HG02981 (cell line): ENCODE measurements around the gene TTC28.
"Not testable (repeated sequence)": the region's sequence is repeated elsewhere in the genome, so short reads cannot be mapped to it uniquely, and the experiment has no call there.

ENCODE experiments used
- ATAC-seq: cut with Tn5 transposase; IDR thresholded peaks from one replicate; pipeline ENCODE4 v1.9.1; 2021; ENCODE audit warnings: mild to moderate bottlenecking, moderate library complexity; ENCODE audit not compliant: unreplicated experiment

Gene TTC28

GRCh38 chr22:28607795-28608194 is 71.8 kb downstream of the TTC28 start:
- ATAC-seq = no peak

DNA sequence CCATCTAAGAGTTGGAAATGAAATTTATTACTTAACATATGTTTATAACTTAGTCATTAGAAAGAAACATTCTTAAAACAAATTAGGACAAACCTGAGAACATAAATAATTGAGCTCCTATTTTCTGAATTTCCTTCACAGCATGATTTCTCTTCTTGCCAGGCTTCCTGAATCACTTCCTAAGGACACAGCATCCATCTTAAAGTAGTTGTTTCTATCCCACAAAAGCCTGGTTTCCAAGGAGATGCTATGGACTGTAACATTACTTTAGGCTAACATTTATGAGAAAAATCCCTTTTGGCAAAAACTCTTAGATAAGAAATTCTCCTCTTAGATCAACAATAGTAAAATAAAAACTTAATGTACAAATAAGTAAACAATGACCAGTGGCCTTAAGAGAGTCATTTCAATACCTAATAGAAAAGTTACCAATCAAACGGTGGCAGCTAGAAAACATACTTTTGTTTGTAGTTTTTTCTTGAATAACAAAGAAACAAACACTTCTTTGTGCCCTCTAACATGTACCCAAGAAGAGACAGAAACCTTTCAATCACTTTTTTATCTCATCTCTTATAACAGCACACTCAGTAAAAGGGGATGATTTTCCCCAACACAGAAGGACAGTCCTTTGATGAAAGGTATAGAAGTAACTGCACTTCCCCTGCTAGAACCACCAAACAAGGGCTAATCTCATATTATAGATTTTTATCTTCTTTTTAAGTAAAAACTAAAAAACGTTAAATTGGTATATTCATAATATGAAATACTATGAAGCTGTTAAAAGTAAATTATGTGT is 74.5 kb downstream of the TTC28 start:
- ATAC-seq = no peak

DNA sequence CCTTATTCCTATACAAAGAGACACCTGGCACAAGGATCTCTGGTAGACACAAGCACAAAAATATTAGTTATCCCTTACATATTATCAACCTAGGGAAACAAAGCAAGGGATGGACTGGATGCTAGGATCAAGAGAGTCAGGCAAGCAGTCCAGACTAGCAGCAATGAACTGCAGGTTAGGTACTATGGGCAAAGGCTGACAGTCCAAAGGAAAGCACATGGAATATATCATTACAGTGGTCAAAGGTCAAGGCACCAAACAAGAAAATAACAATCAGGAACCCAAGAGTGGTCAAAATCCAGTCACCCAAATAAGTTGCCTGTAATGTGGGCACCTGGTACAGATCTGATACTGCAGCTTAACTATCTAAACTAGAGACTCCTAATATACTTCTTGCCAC is 77.7 kb downstream of the TTC28 start:
- ATAC-seq = no peak

DNA sequence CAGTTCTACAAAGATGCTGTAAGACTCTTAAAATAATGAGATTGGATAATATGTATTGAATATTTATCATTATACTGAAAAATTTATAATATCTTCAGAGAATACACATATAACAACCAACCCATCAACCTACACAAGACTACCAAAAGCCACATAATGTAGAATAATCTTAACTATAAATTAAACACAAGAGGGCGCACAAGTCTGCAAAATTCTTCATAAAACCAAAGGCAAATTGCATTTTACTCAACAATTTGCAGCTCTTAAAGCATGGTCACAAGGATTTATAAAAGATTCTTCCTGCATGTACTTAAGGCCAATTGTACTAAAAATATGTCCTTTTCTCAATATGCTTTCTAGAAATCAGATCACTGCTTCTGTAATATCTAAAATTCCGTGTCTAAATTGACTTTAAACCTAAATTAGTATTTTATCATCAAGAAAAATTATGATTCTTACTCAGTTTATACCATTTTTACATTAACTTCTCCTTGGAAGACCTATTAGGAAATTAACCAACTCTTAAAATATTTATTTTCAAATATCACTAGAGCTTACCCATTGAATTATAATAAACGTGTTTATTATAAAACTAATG is 79.0 kb downstream of the TTC28 start:
- no peak for ATAC-seq

DNA sequence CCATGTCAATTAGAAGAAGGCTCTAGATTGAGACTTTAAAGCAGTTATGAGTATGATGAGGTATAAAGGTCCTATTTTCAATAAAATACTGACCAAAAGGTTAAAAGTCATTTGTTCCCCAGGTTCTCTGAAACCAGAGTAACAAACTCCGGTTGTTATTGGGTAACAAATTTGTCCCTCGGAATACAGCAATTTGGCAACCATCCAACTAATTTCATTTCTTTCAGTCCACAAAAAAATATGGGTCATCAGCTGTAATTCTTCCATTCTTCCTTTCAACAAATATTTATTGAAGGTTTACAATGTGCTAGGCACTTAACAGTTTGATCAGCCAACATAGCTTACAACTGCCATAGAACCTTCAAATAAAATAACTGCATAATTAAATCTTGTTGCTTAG is 79.9 kb downstream of the TTC28 start:
- no peak for ATAC-seq

DNA sequence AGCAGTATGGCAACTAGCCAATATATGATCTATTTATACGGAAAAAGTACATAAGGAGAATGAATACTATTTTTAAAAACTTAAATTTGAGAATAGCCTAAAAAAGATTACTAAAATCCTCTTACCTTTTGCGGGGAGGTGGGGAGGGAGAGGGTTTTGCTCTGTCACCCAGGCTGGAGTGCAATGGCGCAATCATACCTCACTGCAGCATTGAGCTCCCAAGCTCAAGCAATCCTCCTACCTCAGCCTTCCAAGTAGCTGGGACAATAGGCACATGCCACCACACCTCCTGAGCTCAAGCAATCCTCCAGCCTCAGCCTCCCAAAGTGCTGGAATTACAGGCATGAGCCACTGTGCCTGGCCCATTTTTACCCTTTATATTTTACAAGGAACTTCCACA is 82.0 kb downstream of the TTC28 start:
- ATAC-seq = no peak

GRCh38 chr22:28594797-28595462 is 84.7 kb downstream of the TTC28 start:
- no peak for ATAC-seq

DNA sequence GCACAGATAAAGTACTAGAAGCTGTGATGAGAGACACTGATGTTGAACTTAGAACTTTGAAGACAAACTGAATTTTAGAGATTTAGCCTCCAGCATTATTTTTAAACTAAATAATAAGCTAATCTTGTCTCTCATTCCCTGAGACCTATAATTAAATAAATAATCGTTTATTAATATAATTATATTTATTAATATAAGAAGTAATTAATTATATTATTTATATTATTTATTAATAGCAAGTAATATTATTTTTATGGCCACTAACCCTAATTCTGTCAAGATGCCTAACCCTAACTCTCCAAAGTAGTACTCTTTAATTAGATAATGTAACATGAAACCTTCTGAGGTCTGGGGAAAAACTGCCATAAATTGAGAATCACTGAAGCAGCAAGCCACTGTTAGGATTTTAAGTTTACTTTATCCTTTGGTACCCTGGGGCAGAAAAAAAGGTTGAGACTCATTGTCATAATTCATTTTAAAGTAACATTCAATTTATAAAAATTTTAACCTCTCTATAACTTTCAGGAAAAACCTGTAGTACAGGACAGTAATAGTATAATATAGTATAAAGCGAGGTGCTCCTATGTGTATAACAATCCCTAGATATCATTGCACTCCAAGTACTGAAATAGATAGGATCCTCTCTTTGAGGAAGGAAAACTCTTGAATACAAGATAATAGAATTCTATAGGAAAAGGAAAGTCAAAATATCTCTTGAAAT is 85.4 kb downstream of the TTC28 start:
- ATAC-seq = no peak

- no peak for ATAC-seq
Observed at GRCh38 chr22:28593299-28593698, 86.3 kb downstream of the TTC28 start.

- no peak for ATAC-seq
Observed at GRCh38 chr22:28589102-28589750, 90.4 kb downstream of the TTC28 start.

GRCh38 chr22:28585324-28585723 is 94.3 kb downstream of the TTC28 start:
- no peak for ATAC-seq

DNA sequence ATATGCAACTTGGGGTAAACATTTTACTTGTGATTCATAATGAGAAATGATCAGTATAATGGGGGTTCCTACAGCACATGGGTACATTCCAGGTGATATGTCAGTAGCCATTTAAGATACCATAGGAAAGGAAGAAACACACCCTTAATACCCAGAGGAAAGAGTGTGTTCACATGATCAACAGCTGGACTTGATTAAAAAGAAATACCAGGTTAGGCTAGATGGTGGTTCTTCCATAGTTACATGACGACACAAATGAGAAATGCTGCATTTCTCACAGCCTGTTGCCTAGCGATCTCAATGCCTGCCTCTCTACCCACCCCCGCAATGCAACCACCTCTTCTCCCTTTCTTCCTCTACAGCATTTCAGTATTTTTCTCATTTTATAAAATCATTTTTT is 96.8 kb downstream of the TTC28 start:
- ATAC-seq = no peak

GRCh38 chr22:28581016-28581415 is 98.6 kb downstream of the TTC28 start:
- no peak for ATAC-seq

DNA sequence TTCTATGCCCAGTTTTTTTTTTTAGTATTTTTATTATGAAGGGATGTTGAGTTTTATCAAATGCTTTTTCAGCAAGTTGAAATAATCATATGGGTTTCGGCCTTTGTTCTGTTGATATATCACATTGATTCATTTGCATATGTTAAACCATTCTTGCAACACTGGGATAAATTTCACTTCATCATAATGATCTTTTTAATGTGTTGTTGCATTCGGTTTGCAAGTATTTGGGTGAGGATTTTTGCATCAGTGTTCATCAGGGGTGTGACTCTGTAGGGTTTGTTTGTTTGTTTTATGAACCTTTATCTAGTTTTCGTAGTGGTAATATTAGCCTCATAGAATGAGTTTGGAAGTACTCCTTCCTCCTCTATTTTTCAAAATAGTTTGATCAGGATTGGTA is 103.5 kb downstream of the TTC28 start:
- ATAC-seq = no peak

DNA sequence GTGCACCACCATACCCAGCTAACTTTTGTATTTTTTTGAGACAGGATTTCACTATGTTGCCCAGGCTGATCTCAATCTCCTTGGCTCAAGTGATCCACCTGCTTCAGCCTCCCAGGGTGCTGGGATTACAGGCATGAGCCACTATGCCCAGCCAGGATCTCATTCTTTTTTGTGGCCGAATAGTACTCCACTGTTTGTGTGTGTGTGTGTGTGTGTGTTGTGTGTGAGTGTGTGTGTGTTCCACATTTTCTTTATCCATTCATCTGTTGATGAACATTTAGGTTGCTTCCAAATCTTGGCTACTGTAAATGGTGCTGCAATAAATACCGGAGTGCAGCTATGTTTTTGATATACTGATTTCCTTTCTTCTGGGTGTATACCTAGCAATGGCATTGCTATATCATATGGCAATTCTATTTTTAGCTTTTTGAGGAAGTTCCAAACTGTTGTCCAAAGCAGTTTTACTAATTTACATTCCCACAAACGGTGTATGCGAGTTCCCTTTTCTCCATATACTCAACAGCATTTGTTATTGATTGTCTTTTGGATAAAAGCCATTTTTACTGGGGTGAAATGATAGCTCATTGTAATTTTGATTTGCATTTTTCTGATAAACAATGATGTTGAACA is 105.4 kb downstream of the TTC28 start:
- ATAC-seq = no peak

GRCh38 chr22:28570696-28571373 is 108.8 kb downstream of the TTC28 start:
- no peak for ATAC-seq

- ATAC-seq = not testable (repeated sequence)
Observed at GRCh38 chr22:28568974-28569373, 110.7 kb downstream of the TTC28 start.

GRCh38 chr22:28568099-28568498 is 111.5 kb downstream of the TTC28 start:
- ATAC-seq = no peak

DNA sequence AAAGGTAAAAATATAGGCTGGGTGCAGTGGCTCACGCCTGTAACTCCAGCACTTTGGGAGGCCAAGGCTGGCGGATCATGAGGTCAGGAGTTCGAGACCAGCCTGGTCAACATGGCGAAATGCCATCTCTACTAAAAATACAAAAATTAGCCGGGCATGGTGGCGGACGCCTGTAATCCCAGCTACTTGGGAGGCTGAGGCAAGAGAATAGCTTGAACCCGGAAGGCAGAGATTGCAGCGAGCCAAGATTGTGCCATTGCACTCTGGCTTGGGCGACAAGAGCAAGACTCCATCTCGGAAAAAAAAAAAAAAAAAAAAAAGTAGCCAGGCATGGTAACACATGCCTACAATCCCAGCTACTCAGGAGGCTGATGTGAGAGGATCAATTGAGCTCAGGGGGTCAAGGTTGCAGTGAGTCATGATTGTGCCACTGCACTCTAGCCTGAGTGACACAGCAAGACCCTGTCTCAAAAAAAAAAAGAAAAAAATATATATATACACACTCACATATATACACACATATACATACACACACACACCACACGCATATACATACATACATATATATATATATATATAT is 112.6 kb downstream of the TTC28 start:
- ATAC-seq = not testable (repeated sequence)

DNA sequence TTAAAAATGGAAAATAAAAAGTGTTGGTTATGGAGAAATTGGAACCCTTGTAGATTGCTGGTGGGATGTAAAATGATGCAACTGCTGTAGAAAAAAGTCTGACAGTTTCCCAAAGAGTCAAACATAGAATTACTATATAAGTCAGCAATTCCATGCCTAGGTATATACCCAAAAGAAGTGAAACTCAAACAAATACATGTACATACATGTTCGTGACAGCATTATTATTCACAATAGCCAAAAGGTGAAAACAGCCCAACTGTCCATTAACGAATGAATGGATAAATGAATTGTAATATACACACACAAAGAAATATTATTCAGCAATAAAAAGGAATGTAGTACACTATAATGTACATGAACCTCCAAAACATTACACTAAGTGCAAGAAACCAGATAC is 116.0 kb downstream of the TTC28 start:
- ATAC-seq = no peak
